Fibroblast of skin of scalp (primary cell): ENCODE results near the gene WWP2.
"Not testable (repeated sequence)": the region's sequence is repeated elsewhere in the genome, so short reads cannot be mapped to it uniquely, and the experiment has no call there.

Experiments used
- DNase-seq: peaks from one replicate; pipeline ENCODE4 v3.0.0-alpha.2; 2013

Gene WWP2

GRCh38 chr16:69745959-69746358 lies 16.2 kb upstream of the WWP2 start:
- no peak for DNase-seq

- no peak for DNase-seq
These were observed 15.0 kb upstream of the WWP2 start for GRCh38 chr16:69747115-69747514.

DNA sequence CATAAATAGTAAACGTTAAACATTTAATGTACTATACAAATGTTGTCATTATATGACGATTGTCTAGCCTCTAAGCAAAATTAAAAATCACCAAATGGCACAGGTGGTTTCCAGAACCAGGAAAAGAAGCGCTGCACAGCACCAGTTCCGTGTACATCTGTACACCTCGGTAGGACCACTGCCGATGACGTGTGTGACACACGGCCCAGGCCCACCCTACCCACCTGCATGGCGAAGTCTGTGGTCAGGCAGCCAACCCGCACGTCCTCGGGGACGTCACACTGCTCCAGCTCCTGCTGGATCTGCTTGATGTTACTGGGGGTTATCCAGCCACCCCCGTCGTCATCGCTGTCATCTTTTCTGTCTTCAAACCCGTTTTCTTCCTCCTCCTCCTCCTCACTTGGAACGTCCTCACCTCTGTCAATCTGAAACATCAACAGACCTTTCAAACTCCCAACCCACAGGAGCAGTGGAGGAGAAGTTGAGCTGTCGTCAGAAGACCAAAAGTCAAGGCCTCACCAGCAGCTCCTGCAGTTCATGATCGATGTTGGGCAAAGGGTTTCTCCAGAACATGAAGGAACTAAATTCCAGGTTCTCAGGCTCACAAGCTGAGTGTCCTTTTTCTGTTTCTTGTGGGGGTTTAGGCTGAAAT lies 13.3 kb upstream of the WWP2 start:
- DNase-seq, result no peak

- no peak for DNase-seq
These were observed 8.0 kb upstream of the WWP2 start for GRCh38 chr16:69754143-69754468.

DNA sequence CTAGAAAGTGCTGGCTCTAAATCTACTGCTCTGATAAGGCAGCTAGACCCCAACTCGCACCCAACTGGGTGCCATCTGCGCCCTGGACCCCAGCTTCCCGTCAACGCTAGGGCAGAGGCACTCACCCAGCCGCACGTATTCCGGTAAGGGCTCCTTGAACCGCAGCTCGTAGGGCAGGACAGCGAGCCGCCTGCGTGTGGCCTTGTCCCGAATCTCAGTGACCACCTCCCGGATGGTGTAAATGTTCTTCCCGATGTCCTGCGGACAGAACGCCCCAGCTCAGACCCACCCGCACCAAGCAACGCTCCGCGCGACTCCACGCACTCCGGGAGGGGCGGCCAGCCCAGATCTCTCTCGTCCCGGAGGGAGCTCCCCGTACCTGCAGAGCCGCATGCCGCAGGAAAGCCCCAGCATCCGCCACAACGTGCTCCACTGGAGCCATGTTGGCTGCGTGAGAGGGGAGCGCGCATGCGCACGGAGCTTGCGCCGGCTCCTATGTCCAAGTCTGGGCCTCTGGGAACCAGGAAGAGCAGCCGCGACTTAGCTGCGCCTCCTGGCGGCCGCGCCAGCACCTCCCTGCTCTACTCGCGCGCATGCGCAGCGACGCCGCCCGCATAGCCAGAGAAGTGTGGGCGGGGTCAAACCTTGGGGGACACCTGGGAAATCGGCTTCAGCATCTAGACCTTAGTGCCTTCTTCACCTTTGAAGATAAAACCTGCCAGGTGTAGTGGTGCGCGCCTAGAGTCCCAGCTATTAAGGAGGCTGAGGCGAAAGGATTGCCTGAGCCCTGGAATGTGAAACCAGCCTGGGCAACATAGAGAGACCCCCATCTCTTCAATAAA lies 7.4 kb upstream of the WWP2 start, which contains the start of gene NOB1:
Gene NOB1 (minus strand): TSS at position 458 of the 842 bp plus-strand sequence. CDS start 16 bp downstream, at position 442.
- DNase-seq, result peak; percentile 95

- no peak for DNase-seq
These were observed 5.4 kb upstream of the WWP2 start for GRCh38 chr16:69756705-69757104.

DNA sequence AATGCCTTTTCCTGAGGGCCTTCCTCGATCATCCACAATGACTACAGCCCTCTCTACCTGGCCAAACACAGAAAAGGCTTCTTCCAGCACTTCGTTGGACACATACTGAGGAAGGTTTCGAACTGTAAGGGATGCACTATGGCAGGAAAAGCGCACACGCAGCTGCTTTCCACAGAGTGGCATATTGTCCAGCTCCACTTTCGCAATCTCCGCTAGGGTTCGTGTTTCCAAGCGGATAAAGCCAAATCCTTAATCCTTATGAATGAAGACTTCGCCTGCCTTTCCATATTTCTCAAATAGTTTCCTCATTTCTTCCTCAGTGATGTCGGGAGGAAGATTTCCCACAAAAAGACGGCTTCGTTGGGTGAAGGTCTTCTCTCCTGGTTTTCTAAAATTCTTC lies 4.8 kb upstream of the WWP2 start:
- not testable (repeated sequence) for DNase-seq

- DNase-seq, result no peak
These were observed 874 bp downstream of the WWP2 start for GRCh38 chr16:69762814-69763598.

- DNase-seq, result no peak
These were observed 1.4 kb downstream of the WWP2 start for GRCh38 chr16:69763599-69763942.

GRCh38 chr16:69767459-69768229 lies 5.5 kb downstream of the WWP2 start:
- no peak for DNase-seq

GRCh38 chr16:69768666-69769065 lies 6.5 kb downstream of the WWP2 start:
- DNase-seq, result no peak

GRCh38 chr16:69769404-69769803 lies 7.3 kb downstream of the WWP2 start:
- DNase-seq, result no peak

GRCh38 chr16:69771651-69771967 lies 9.5 kb downstream of the WWP2 start:
- no peak for DNase-seq

- DNase-seq, result no peak
These were observed 11.3 kb downstream of the WWP2 start for GRCh38 chr16:69773260-69773947.

DNA sequence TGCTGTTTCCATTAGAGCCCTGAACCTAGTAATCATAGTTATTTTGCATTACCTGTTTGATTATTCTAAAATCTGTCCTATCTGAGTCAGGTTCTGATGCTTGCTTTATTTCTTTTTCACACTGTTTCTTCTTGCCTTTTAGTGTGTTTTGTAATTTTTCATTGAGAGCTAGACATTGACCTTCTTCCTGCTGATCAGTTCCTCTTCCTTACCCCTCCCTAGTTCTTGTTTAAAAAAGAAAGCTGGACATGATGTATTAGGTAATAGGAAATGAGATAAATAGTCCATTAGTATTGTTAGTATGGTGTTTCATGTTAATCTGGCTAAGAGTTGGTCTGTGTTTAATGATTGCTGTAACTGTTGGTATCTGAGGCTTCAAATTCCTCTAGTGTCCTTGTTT lies 13.4 kb downstream of the WWP2 start:
- no peak for DNase-seq

DNA sequence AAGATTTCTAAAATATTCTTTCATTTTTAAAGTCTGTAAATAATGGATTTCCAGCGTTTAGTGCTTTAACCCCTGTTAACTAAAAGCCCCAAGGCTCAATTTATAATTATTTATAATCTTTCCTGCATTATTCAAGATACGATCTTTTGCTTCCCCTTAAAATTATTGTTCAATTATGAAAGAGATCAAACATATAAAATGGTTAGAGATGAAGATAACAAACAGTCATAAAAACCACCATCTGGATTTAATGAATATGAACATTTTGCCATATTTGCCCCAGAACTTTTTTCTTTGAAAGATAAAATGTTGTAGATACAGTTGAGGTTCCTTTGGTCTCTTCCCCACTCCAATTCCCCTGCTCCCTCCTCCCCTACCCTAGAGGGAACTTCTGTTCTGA lies 17.6 kb downstream of the WWP2 start:
- no peak for DNase-seq

DNA sequence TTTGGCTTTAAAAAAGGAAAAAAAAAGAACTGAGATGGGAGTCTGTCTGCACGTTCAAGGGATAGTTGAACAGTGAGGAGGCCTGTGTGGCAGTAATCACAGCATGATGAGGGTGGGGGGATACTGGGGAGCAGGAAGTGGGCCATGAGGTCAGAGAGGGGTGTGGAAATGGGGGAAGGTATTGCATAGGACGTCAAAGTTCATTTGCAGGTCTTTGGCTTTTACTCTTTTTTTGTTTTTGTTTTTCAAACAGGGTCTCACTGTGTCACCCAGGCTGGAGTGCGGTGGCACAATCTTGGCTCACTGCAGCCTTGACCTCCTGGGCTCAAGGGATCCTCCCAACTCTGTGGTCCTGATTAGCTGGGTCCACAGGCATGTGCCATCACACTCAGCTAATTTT lies 19.0 kb downstream of the WWP2 start:
- no peak for DNase-seq

GRCh38 chr16:69784586-69784985 lies 22.5 kb downstream of the WWP2 start:
- DNase-seq, result no peak

- DNase-seq, result no peak
These were observed 25.8 kb downstream of the WWP2 start for GRCh38 chr16:69787883-69788282.

GRCh38 chr16:69791391-69791847 lies 29.3 kb downstream of the WWP2 start:
- not testable (repeated sequence) for DNase-seq

DNA sequence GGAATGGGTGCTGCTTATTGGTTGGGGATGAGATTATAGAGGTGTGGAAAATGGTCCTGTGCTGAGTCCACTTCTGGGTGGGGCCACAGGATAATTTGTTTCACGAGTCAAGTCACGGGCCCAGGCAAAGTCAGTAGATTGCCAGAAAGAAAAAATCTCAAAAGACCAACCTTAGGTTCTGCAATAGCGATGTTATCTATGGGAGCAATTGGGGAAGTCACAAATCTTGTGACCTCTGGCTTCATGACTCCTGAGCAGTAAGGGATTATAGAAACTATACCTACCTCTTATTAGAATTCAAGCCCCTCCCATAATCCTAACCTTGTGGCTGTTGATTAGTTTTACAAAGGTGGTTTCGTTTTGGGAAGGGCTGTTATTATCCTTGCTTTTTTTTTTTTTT lies 31.4 kb downstream of the WWP2 start:
- DNase-seq, result no peak

GRCh38 chr16:69794486-69794885 lies 32.4 kb downstream of the WWP2 start:
- DNase-seq, result no peak
